Pancreas (tissue), 10 donors: ENCODE data around the gene RPA3. TPM values are rescaled to one million over a fixed set of nuclear protein-coding genes. Genes with fewer than 3 reads are reported as not detected.
A peak's percentile ranks its signal among the peaks of the same experiment; 100 is the strongest.

Experiments used
- ATAC-seq, 4 donors: fragments of 200-7000 bp; cut with Tn5 transposase; one replicate each; pipeline versions ENCODE4 v1.8.0 to v1.9.1; 2020; ENCODE audit warnings: mild to moderate bottlenecking in 4 of 4, moderate library complexity in 4 of 4
- DNase-seq, 6 donors: peaks; one replicate each; pipeline ENCODE4 v3.0.0-alpha.2; 2020
- FAIRE-seq: peaks from 2 replicates; lab custom pipeline; 2012; peaks lifted over from hg19 to GRCh38; lab: Jason Lieb, UNC
- H3K27ac ChIP-seq, 4 donors: fragments of 200-600 bp; sonication (generic); 1 replicate in 3 of 4; 2 replicates in 1 of 4; pipeline versions ENCODE4 v1.5.0 to v1.8.0; 2020
- H3K27me3 ChIP-seq, 4 donors: fragments of 200-600 bp; one replicate each; pipeline ENCODE4 v1.8.0; 2021
- H3K36me3 ChIP-seq, 3 donors: fragments of 200-600 bp; sonication (generic) in 1 of 3; one replicate each; pipeline versions ENCODE4 v1.5.0 to v1.8.0; 2020 to 2021
- H3K4me1 ChIP-seq, 3 donors: fragments of 200-600 bp; one replicate each; pipeline ENCODE4 v1.8.0; 2021
- H3K4me3 ChIP-seq, 4 donors: fragments of 200-600 bp; sonication (generic) in 2 of 4; one replicate each; pipeline versions ENCODE4 v1.5.0 to v1.8.0; 2020 to 2021
- H3K9me3 ChIP-seq, 4 donors: fragments of 200-600 bp; one replicate each; pipeline ENCODE4 v1.8.0; 2021
- WGBS, 2 donors: extraction: QIAGEN DNeasy Blood & Tissue Kit; methylation state at CpG; one replicate each; pipeline ENCODE4 v1.1.7; 2013; 5-methylcytosine and 5-hydroxymethylcytosine counted together
- intact Hi-C, 3 donors: fragments of 100-400 bp; cut with DNase I; formaldehyde crosslinking; loops; one replicate each; pipeline versions ENCODE4 v1.11.1 to v1.14.2; 2022
- polyA plus RNA-seq, 2 donors: library from polyadenylated mRNA; stranded (reverse); fragments of 200-250 nt; gene quantifications; one replicate each; pipeline ENCODE4 v1.2.3, GENCODE V29; 2013
- total RNA-seq, 6 donors: library from RNA; stranded (reverse); fragmentation: NEBNext Ultra II Directional in 4 of 6; extraction: Animal tissue kit (Norgen Biotek cat#: 25700) in 4 of 6; gene quantifications; one replicate each; pipeline versions ENCODE4 v1.2.1 to v1.2.4, GENCODE V29; 2021 to 2023
- TF ChIP-seq, protein P1 (sequence below), 4 donors: fragments of 200-600 bp; sonication (generic) in 3 of 4; IDR thresholded peaks; one replicate each; pipeline versions ENCODE4 v1.5.0 to v1.8.0; 2021; ENCODE audit warnings: antibody characterized with exemption in 4 of 4
- donor health status: healthy with polysubstance abuse.
- donor health status: DM: no; HTN: no; CAD: no; lungs with moderate emphysema.
- donor health status: DM: no; HTN: no; CAD: no.
- donor health status: control.
- donor health status: control.
- donor health status: Bipolar disorder and iron deficiency.
- donor health status: DM: yes; HTN: yes; CAD: no.
- donor health status: DM: no; HTN: no; CAD: no.
- donor health status: DM: no; HTN: no; CAD: no.
- donor health status: DM: yes; HTN: yes; CAD: no.

Gene RPA3
- total and polyA plus RNA-seq, 8 donors: 5.2 to 16.0 (median 10.0) TPM

DNA sequence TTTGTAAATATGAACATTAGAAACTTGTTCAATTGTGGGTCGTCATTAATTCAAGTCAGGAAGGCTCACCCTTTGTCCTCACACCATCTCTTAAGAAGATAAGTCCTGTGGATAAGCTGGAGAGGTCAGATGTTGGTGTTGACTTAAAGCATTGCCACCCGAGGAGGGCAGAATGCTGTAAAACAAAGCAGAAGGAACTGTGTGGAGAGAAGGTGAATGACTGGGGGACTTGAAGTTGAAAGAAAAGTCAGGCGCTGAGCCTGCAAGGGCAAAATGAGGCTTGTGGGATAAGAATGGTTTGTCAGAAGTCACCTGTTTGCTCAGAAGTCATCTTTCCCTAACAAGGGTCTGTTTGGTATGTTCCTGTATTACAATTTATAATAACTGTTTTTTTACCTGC lies 9.1 kb downstream of the RPA3 start:
- ATAC-seq (peak in 1 of 4 donors; percentile 31), FAIRE-seq (no peak), DNase-seq (no peak)
- no peak overlapping the region for H3K4me3 ChIP-seq
- H3K27me3 ChIP-seq: no peaks in the 10 kb centered on the region
- intact Hi-C loops: no loop called here
- 46 to 48% methylated on average over 3 of the region's 3 CpGs for WGBS, 2 donors
- no peaks in the 10 kb centered on the region for H3K9me3 ChIP-seq
- no peak overlapping the region for H3K27ac ChIP-seq
- no peaks in the 10 kb centered on the region for H3K36me3 ChIP-seq
- peaks cover 0 to 6% (median 4%) of the 10 kb centered on the region in 3 donors for H3K4me1 ChIP-seq
- TF ChIP-seq, protein P1, sequence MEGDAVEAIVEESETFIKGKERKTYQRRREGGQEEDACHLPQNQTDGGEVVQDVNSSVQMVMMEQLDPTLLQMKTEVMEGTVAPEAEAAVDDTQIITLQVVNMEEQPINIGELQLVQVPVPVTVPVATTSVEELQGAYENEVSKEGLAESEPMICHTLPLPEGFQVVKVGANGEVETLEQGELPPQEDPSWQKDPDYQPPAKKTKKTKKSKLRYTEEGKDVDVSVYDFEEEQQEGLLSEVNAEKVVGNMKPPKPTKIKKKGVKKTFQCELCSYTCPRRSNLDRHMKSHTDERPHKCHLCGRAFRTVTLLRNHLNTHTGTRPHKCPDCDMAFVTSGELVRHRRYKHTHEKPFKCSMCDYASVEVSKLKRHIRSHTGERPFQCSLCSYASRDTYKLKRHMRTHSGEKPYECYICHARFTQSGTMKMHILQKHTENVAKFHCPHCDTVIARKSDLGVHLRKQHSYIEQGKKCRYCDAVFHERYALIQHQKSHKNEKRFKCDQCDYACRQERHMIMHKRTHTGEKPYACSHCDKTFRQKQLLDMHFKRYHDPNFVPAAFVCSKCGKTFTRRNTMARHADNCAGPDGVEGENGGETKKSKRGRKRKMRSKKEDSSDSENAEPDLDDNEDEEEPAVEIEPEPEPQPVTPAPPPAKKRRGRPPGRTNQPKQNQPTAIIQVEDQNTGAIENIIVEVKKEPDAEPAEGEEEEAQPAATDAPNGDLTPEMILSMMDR (IDR thresholded peaks at IDR 0.05): no peak

DNA sequence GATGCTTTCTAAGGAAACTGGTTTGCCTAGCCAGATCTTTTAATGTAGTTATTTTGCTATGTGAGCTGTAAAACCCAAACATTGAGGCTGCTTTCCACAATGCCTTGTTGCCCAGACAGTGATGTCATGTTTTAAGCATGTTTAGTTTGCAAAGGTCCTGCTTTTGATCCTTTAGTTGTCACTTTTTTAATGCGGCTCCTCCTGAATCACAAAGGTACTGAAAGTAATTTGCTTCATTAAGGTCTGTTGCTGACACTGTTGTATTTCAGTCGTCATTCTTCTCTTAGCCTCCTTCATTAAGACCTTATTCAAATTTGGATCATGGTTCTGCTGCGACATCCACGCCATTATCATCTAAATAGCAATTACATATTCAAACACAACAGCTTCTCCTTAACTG lies 10.6 kb downstream of the RPA3 start:
- intact Hi-C loops: no loop called here
- peak in 2 of 4 donors; percentile 50 to 82 for ATAC-seq

DNA sequence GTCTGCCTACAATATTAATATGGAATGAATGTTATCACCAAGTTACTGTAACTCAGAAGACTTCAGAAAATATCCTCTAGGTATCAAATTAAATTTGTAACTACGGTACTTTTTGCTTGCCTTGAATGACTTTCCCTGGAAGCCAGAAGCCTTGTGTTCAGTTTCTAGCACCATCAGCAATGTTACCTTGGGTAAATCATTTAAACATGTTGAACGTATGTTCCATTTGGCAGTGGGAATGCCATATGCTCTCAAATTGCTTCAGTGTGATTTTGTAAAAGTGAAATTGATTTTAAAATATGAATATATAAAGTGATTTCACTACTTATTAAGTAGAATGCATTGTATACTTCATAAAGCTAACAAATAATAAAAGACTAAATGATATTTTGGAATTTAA lies 11.2 kb downstream of the RPA3 start:
- no peaks in the 10 kb centered on the region for H3K36me3 ChIP-seq
- H3K27ac ChIP-seq: no peak overlapping the region
- H3K4me3 ChIP-seq: no peak overlapping the region
- ATAC-seq (no peak), FAIRE-seq (no peak), DNase-seq (no peak)
- no peaks in the 10 kb centered on the region for H3K27me3 ChIP-seq
- TF ChIP-seq, protein P1 (IDR thresholded peaks at IDR 0.05): no peak
- peaks cover 4 to 6% (median 4%) of the 10 kb centered on the region in 3 donors for H3K4me1 ChIP-seq
- H3K9me3 ChIP-seq: no peaks in the 10 kb centered on the region
- 82 to 88% methylated on average over 2 of the region's 2 CpGs for WGBS, 2 donors
- intact Hi-C loops: no loop called here

More for the DNA sequence above, 10.6 kb downstream of the RPA3 start:
- Histone ChIP-seq H3K27me3 (no peaks in the 10 kb centered on the region), H3K4me3 (no peak overlapping the region), H3K27ac (no peak overlapping the region), H3K36me3 (no peaks in the 10 kb centered on the region), H3K9me3 (no peaks in the 10 kb centered on the region), H3K4me1 (peaks cover 4 to 6% (median 4%) of the 10 kb centered on the region in 3 donors)
- DNase-seq (no peak), FAIRE-seq (no peak)
- TF ChIP-seq, protein P1 (IDR thresholded peaks at IDR 0.05): no peak
- 73 to 80% methylated on average over 4 of the region's 4 CpGs for WGBS, 2 donors

DNA sequence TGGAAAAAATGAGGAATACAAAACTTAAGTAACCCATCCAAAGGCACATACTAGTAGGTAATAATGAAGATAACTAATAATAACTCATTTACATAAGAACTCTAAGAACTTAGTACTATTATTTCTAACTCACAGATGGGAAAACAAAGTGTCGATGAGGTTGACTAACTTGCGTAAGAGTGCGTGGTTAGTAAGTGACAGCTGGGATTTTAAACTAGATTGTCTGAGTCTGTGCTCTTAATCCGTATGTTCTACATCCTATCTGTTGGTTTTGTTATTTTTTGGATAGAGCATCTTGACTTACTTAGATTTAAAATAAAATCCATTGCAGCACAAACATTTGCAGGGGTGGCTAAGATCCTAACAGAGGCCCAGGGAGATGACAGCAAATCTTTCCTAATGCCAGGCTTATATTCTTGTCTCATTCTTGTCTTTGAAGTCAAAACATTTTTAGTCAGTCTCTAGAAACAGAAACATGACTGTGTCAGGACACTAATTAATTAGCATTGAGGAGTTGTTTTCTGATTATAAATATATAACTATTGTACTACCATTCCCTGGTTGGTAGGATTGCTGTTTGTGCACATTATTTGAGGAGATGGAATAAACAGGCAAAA lies 11.7 kb downstream of the RPA3 start:
- peaks cover 4 to 6% (median 4%) of the 10 kb centered on the region in 3 donors for H3K4me1 ChIP-seq
- TF ChIP-seq, protein P1 (IDR thresholded peaks at IDR 0.05): no peak
- ATAC-seq (no peak), FAIRE-seq (no peak), DNase-seq (no peak)
- no peaks in the 10 kb centered on the region for H3K36me3 ChIP-seq
- no peak overlapping the region for H3K27ac ChIP-seq
- WGBS, 2 donors: 89% methylated on average over 4 of the region's 4 CpGs
- no peaks in the 10 kb centered on the region for H3K9me3 ChIP-seq
- intact Hi-C loops: no loop called here
- no peak overlapping the region for H3K4me3 ChIP-seq
- H3K27me3 ChIP-seq: no peaks in the 10 kb centered on the region

DNA sequence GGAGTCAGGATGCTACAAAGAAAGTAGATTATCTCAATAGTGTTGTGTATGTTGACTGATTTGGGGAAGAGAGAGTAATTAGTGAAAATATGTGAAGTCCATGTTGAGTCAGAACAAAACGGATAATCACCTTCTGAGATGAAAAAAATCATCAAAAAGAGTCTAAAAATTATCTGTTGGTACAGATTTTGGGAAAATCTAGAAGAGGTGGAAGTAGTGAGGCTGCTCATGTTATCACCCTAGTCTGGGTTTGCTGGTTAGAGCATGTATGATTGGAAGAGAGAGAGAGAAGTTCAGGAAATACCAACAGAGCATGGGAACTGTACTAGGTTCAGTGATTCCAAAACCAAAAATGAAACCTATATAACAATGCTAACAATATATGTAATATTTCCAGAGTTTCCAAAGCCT lies 12.3 kb downstream of the RPA3 start:
- no peak overlapping the region for H3K4me3 ChIP-seq
- ATAC-seq (no peak), DNase-seq (no peak), FAIRE-seq (no peak)
- 84 to 86% methylated on average over 1 of the region's 1 CpG for WGBS, 2 donors
- intact Hi-C loops: no loop called here
- H3K27ac ChIP-seq: no peak overlapping the region
- peaks cover 4 to 6% (median 4%) of the 10 kb centered on the region in 3 donors for H3K4me1 ChIP-seq
- TF ChIP-seq, protein P1 (IDR thresholded peaks at IDR 0.05): no peak
- no peaks in the 10 kb centered on the region for H3K27me3 ChIP-seq
- no peaks in the 10 kb centered on the region for H3K36me3 ChIP-seq
- H3K9me3 ChIP-seq: no peaks in the 10 kb centered on the region
